GM19035 (cell line): ENCODE results near the gene RNF187.
"Not testable (repeated sequence)": the region's sequence is repeated elsewhere in the genome, so short reads cannot be mapped to it uniquely, and the experiment has no call there.

Experiments used
- ATAC-seq: cut with Tn5 transposase; IDR thresholded peaks from one replicate; pipeline ENCODE4 v1.9.1; 2021; ENCODE audit not compliant: unreplicated experiment

RNF187 gene

DNA sequence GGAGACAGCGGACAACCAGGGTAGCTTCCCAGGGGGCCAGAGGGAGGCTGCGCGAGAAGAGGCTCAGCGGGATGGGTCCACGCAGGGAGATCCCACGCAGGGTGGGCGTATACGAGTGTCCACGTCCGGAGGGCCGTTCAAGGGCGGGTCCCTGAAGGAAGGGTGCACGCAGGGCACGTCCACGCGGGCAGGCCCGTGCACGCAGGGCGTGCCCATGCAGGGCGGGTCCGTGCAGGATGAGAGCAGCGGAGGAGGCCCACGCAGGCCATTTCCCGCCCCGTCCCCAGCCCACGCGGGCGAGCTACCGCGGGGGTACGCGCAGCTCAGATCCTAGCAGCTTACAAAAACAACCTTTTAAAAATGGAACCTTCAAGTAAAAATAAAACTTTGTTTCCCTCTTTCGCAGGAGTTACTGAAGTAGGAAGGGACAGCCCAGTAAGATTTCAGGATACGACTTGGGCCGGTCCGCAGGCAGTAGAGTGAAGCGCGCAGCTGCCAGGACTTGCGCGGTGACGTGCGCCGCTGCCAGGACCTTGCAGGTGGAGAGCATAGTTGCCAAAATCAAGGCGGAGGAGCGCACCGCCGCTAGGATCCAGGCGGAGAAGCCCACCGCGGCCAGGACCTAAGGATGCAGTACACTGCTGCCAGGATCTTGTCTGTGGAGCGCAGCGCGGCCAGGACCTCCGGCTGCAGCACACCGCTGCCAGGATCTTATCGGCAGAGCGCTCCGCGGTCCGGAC lies 416 bp upstream of the RNF187 start:
- peak; percentile 52 for ATAC-seq

DNA sequence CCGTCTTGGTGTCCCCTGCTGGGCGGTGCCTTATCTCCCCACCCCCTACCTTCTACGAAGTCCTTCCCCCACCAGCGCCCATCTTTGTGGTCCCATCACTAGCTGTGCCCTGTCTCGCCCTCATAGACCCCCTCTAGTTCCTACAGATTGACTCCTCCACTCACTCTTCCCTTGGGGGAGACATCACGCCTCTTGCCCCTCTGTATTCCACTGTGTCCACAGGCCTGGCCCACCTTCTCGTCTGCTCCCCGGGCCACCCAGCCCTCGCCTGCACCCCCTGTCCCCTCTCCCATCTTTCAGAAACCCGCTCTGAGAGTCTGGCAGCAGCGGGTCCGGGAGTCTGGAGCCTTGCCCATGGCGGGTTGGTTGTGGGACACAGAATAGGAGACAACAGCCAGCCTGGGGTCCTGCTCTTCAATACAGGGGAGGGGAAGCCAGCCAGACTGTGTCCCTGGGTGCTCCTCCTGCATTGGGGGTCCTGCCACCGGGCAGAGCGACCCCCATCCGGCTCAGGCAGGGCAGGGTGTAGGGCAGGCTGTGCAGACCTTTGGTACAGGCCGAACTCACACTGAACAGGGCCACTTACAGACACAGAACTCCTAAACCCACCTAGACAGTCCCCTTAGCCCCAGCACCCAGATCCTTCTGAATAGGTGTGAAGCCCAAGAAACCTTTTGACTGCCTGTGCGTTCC lies 1.1 kb downstream of the RNF187 start:
- no peak for ATAC-seq

DNA sequence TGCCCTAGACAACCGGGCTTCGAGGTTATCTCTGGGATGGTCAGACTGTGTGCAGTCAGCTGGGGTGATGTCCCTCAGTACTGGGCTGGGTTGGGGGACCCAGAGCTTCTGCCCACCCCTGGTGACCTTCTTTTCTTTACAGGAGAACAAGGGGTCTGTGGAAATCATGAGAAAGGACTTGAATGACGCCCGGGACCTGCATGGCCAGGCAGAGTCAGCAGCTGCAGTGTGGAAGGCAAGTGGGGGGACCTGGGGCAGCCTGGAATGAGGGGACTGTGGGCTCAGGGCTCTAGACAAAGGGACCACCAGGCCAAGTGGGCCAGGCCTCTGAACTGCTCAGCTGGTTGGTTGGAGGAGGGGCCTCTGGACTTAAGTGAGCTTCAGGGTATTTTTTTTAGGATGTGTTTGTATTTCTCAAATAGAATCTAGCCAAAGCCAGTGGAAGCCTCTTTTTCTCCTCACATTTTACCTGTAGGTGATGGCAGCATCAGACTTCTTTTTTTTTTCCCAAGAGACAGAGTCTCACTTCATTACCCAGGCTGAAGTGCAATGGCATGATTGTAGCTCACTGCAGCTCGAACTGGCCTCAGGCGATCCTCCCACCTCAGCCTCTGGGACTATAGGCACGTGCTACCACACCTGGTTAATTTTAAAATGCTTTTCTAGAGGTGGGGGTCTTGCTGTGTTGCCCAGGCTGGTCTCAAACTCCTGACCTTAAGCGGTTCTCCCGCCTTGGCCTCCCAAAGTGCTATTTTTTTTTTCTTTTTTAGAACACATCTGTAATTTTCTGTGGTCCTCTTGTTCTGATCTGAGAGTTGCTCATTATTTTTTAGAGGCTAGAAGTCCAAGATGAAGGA lies 1.9 kb downstream of the RNF187 start:
- no peak for ATAC-seq

DNA sequence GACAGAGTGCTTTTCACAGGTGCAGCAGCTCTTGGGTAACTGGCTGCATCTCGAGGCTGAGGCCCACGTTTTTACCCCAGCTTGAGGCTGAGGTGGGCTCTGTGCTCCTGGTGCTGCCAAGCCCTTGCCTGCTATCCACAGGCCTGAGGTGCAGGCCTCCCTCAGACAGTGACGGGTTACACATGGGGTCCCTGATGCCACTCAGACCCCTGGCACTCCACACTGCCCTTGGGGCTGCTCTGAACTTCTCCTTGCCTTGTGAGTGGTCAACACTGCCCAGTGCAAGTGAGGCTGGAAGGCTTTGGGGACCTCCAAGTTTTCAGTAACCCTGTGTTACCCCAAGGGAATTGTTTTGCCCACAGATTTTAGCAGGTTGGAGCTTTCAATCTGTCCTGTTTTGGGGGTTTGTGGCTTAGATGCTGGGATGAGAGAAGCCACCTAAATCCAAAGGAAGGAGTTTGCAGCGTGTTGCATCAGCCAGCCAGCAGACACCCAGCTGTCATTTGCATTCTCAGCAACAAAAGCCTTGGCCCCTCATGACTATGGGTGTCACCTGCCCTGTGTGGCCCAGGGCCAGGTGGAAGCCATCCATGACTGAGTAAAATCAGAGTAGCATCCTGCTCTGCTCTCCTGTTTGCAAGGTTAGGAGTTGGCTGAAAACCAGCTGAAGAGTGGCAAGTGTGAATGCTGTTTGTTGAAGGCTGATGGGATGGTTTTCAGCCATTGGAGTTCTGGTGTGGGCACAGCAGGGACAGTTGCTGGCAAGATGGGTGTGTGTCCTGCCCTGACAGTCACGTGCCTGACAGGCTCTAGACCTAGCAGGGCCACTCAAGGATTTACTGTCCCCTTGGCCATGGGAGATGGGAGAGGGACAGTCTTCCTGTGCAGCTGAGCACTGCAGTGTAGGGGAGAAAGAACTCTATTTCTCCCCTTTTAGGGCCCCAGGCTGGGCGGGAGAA lies 3.2 kb downstream of the RNF187 start:
- ATAC-seq, result no peak

DNA sequence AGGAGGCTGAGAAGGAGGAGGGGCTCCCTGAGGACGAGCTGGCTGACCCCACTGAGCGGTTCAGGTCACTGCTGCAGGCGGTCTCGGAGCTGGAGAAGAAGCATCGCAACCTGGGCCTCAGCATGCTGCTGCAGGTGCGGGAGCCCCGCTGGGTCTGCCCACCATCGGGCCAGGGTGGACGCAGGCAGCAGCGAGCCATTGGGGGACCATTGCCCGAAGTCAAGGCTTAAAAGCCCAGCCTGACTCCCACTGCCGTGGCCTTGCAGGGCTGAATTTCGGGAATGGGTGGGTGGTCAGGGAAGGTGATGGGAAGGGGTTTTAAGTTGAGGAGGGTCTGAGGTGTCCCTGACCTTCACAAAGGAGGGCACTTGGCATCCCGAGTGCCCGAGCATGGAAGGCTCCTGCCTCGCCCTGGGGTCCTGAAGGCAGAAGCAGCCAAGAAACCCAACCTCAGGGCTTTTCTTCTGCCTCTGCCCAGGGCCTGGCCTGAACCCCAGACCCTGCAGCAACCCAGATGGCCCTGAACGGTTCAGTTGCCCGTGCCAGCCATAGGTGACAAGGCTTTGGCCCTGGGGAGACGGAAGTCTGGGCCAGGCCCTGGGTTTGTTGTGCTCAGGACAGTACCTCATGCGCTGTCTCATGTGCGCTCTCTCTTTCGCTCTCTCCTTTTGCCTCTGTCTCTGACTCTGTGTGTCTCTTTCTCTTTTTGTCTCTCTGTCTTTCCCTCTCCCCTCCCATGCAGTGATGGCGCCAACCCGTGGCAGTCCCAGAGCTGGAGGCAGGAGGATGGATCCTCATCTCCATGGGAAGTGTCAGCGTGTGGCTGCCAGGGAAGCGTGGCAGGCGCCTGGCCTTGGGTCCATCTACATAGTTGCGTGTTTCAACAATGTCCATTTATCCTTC lies 6.2 kb downstream of the RNF187 start:
- ATAC-seq, result no peak

DNA sequence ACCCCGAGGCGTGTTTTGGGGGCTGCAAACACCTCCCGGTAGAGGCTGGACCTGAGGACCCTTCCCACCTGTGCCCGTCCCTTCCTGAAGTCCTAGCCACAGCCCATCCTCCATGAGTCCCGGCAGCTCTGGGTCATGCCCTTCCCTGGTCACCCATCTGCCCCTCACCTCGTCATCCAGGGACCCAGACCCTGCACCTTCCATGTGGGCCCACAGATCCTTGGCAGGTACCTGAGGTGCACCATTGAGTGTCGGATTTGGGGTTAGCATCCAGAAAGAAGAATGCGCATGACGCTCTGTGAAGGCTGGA lies 6.8 kb downstream of the RNF187 start:
- ATAC-seq, result no peak

DNA sequence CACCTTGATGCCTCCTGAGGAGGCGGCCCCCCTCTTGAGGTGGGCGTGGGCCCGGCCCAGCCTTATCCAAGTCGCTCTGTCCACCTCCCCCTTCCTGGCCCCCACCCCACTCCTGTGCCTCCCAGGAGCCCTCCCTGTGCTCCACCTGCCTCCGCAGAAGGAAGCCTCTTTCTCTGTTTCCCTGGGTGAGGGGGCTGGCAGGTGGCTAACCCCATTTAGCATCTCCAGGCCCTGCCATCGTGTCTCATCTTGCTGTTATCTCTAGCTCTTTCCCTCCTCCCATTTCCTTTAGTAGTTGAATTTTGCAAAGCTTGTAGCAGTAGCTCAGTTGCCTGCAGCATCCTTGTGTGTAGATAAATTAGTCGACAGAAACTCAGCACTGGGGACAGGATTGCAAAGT lies 7.2 kb downstream of the RNF187 start:
- ATAC-seq, result no peak

DNA sequence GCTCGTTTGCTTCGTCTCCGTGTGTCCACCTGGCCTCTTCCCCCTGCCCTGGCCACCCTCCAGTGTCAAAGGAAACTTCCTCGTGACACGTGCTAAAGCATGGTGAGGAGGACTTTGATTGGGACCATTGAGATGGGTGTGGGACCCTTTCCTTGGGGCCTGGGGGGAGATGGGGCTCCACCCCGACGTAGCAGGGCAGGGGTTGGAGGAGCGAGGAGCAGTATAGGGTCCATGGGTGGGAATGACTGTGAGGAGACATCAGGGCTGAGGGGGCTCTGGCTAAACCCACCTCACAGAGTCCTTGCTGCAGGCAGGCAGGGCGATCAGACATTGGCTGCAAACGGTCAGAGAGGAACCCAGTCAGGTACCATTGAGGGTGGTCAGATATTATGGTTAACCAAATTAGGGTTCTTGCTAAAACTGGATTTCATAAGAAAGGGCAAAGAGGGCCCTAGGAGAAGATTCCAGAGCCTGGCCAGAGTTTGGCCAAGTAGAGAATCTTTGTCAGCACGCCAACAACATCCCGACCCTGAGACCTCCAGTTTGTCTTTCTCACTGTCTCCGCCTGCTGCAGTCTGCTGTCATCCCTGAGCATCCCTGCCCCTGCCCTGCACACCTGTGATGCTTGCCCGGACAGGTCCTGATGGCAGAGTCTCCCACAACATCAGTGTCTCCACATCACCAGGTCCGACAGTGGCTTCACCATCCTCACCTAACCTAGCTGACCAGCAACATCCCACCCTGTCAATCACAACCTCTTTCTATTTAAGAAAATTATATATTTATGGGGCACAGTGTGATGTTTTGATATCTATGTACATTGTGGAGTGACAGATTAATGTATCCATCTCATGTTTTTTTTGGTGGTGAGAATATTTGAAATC lies 8.0 kb downstream of the RNF187 start:
- ATAC-seq, result no peak

DNA sequence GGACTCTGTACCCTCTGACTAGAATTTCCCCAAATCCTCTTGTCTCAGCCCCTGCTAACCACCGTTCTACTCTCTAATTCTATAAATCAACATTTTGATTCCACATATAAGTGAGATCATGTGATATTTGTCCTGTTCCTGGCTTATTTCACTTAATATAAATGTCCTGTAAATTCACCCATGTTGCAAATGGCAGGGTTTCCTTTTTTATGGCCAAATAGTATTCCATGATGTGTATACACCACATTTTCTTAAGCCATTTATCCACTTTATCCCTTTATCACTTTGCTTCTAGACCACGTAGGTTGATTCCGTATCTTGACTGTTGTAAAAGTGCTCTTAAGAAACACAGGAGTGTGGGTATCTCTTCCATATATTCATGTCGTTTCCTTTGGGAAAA lies 8.9 kb downstream of the RNF187 start:
- no peak for ATAC-seq

DNA sequence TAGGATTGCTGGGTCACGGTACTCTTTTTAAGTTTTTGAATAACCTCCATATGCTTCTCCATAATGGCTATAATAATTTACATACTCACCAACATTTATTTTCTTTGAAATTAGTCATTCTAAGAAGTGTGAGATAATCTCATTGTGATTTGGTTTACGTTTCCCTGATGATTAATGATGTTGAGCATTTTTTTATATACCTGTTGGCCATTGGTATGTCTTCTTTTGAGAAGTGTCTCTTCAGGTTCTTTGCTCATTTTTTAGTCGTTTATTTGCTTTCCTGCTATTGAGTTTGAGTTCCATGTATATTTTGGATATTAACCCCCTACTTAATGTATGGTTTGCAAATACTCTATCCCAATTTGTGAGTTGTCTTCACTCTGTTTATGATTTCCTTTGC lies 9.3 kb downstream of the RNF187 start:
- ATAC-seq, result no peak

DNA sequence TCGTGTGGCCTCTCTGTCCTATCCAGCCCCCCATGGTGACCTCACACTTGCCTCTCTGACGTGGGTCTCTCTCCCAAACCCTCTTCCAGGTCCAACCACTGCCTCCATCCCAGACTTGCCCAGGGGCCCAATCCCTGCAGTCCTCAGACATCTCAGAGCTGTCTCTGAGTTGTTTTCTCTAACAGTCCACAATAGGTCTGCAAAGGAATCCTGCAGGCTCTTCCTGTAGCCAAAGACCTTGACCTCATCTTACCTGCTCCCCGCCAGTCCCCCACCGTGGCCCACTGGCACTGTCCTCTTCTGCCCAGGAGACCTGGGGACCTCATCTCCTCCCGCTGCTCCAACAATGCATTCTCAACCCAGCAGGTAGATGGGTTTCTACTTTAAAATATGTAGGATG lies 10.0 kb downstream of the RNF187 start:
- ATAC-seq, result no peak

DNA sequence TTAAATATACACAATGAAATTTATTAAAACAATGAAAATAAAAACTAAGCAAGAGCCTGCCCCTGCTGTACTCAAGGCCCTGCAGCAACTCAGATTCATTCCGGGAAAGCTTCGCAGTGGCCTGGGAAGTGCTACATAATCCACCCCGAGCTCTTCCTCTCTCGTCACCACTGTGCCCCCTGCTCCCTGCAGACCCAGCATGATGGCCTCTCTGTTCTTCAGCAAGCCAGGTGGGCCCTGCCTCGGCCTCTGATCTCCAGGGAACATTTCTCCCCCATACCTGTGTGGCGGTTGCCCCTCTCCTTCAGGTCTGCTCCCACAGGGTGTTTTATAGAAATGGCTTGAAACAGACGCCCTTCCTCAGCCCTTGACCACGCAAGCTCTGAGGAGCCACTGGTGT lies 10.6 kb downstream of the RNF187 start:
- ATAC-seq, result no peak

DNA sequence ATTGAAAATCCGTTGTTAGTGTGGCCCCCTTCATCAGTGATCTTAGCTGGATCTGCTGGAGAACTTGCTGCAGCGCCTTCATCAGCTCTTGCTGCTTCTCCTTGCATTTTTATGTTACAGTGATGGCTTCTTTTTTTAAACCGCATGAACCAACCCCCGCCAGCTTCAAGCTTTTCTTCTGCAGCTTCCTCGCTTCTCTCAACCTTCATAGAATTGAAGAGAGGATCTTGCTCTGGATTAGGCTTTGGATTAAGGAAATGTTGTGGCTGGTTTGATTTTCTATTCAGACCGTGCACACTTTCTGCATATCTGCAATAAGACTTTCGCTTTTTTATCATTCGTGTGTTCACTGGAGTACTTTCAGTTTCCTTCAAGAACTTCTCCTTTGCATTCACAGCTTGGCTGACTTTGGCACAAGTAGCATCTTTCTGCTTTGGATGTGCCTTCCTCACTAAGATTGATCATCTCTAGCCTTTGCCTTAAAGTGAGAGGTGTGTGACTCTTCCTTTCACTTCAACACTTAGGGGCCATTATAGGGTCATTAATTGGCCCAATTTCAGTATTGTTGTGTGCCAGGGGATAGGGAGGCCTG lies 13.1 kb downstream of the RNF187 start:
- ATAC-seq, result peak; percentile 22

DNA sequence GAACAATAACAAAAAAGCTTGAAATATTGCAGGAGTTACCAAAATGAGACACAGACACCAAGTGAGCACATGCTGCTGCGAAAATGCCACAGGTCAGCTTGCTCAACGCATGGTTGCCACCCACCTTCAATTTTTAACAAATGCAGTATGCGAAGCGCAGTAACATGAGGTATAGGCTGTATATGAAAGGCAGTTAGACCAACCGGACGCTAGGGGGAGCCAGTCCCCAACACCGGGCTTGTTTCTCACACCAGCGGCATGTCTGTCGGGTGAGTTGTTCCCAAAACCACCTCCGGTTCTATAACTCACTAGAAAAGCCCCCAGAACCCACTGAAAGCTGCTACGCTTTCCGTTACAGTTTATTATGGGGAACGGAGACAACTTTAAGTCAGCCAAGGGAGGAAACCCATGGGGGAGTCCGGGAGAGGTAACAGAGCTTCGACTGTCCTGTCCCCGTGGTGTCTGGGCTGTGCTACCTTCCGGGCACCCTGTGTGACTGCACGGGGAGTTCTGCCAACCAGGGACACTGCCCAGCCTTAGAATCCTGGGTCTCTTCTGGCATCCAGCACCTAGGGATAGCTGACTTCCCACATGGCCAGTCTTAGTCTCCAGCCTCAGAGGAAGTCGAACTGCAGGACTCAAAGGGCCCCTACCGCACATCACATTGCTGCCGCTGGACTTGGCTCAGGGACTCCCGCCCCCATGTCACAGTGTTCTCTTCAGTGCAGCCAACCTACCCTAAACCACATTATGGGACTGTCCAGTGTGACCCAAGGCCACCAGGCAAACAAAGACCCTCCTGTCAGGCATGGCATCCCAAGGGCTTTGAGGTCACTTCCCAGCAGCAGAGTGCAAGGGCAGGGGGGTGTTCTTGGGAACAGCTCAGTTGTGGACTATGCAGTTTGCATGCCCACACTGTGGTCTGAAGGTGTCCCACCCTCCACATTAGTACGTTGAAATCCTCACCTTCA lies 14.0 kb downstream of the RNF187 start:
- ATAC-seq, result peak; percentile 97

DNA sequence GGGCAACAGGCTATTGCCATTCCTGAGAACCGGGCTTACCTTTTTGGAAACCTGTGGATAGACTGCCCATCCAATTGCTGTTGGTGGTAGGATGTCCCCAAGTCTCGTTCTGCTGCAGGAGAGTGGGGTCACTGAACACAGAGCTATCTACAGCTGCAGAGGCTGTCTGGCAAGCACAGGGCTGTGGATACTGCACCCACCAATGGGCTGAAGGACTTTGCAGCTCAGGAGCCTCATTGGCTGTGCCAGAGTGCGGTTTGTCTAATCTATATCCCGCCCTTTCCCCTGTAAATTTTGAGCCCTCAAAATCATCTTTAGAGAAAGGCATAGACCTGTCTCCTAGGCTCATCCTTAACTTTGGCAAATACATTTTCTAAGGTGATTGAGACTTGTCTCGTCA lies 15.3 kb downstream of the RNF187 start:
- no peak for ATAC-seq

DNA sequence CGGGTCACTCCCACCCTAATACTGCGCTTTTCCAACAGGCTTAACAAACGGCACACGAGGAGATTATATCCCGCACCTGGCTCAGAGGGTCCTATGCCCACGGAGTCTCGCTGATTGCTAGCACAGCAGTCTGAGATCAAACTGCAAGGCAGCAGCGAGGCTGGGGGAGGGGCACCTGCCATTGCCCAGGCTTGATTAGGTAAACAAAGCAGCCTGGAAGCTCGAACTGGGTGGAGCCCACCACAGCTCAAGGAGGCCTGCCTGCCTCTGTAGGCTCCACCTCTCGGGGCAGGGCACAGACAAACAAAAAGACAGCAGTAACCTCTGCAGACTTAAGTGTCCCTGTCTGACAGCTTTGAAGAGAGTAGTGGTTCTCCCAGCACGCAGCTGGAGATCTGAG lies 18.8 kb downstream of the RNF187 start:
- not testable (repeated sequence) for ATAC-seq

DNA sequence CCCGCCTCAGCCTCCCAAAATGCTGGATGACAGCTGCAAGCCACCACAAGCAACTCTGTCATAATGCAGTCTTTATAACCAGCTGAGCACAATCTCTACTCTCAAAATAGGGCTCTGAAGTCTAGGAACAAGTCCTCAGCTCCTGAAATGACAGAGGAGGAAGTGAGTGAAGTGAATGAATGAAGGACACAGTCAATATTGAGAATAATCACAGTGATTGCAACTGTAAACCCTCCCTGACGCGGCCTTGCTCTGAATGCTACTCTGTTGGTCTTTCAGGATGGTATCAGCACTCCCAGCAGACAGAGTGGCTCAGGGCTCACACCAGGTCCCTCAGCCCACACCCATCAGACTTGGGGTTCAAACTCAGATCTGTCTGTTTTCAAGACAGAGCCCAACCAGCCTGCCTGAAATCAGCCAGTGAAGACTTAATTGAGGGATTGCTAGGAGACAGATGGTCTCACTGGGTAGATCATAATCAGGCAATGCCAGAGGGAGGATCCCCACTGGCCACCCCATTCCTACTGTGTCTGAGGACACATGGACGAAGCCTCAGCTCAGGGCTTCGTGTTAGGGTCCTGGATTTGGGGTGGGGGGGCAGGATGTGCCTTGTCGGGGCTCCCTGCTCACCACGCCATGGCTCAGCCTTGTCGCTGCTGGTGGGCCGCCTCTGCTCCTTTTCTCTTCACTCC lies 20.9 kb downstream of the RNF187 start:
- no peak for ATAC-seq
